Transverse colon (tissue), 3 donors: ENCODE data around the gene C2CD2L.
"Not testable (repeated sequence)": the region's sequence is repeated elsewhere in the genome, so short reads cannot be mapped to it uniquely, and the experiment has no call there.

Experiments
- POLR2A ChIP-seq: fragments of 450-650 bp; IDR thresholded peaks from one replicate; pipeline ENCODE4 v1.6.1; 2016; ENCODE audit warnings: antibody characterized with exemption, mild to moderate bottlenecking, moderate library complexity
- TF ChIP-seq, protein P1 (sequence below), 5 experiments: fragments of 200-600 bp in 3 of 5; fragments of 450-650 bp in 2 of 5; sonication (generic) in 3 of 5; IDR thresholded peaks; 1 replicate in 2 of 5; 2 replicates in 3 of 5; pipeline ENCODE4 v1.5.1; 2016 to 2017; ENCODE audit warnings: antibody characterized with exemption in 5 of 5, inconsistent platforms in 3 of 5, mild to moderate bottlenecking in 2 of 5, moderate library complexity in 1 of 5

DNA sequence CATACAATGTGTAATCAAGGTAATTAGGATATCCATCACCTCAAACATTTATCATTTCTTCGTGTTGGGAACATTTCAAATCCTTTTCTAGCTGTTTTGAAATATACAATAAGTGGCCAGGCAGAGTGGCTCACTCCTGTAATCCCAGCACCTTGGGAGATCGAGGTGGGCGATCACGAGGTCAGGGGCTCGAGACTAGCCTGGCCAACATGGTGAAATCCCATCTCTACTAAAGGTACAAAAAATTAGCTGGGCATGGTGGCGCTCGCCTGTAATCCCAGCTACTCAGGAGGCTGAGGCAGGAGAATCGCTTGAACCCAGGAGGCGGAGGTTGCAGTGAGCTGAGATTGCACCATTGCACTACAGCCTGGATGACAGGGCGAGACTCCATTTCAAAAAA is 32.1 kb downstream of the C2CD2L start:
- TF ChIP-seq, protein P1, sequence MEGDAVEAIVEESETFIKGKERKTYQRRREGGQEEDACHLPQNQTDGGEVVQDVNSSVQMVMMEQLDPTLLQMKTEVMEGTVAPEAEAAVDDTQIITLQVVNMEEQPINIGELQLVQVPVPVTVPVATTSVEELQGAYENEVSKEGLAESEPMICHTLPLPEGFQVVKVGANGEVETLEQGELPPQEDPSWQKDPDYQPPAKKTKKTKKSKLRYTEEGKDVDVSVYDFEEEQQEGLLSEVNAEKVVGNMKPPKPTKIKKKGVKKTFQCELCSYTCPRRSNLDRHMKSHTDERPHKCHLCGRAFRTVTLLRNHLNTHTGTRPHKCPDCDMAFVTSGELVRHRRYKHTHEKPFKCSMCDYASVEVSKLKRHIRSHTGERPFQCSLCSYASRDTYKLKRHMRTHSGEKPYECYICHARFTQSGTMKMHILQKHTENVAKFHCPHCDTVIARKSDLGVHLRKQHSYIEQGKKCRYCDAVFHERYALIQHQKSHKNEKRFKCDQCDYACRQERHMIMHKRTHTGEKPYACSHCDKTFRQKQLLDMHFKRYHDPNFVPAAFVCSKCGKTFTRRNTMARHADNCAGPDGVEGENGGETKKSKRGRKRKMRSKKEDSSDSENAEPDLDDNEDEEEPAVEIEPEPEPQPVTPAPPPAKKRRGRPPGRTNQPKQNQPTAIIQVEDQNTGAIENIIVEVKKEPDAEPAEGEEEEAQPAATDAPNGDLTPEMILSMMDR (IDR thresholded peaks at IDR 0.05), result not testable (repeated sequence)
- TF ChIP-seq POLR2A, result not testable (repeated sequence)
